ENCODE measurements around the gene SHKBP1. TPM values are rescaled to one million over a fixed set of nuclear protein-coding genes. Genes with fewer than 3 reads are reported as not detected.

The SHKBP1 gene
- total and polyA plus RNA-seq, 9 of the 15 experiments (the other 6 are each of a cell fraction or from before 2014, with no cell fraction given): 1.2 to 58.1 (median 22.3) TPM

DNA sequence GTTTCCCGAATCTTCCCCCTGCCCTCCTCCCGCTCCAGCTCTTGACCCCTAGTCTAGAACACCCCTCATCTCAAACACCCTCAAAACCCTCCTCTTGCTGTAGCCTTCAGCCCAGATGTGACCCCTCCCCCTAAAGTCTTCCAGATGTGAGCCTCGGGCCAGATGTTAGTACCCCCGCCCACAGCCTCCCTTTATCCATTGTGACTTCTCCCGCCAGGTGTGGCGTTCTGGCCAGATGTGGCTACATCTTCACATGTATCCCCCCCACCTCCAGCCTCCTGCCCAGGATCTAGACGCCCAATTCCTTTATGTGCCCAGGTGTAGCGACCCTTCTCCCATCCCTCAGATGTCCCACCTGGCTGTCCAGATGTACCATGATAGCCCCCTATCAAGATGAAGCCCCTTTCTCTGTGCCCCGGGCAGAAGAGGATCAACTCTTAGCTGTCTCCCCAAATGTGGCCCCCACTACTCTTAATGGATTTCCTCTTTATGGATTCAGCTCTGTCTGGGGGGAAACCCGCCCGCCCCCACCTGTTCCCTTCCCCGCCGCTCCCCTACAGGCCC lies 24.0 kb downstream of the SHKBP1 start (continued):
- TF ChIP-seq MNT (conservative IDR thresholded peaks at IDR 0.05) (0 out of 4 replicates have a peak, but pooled peaks of 1 of the 2 experiments have one; percentile 2), CBFA2T3 (IDR thresholded peaks at IDR 0.05) (peak; percentile 62), RBM14 (IDR thresholded peaks at IDR 0.05; ENCODE audit: borderline replicate concordance, insufficient read depth, low read depth, low read length) (no peak), ZNF444 (CRISPR knock-in tag; IDR thresholded peaks at IDR 0.05) (no peak)

DNA sequence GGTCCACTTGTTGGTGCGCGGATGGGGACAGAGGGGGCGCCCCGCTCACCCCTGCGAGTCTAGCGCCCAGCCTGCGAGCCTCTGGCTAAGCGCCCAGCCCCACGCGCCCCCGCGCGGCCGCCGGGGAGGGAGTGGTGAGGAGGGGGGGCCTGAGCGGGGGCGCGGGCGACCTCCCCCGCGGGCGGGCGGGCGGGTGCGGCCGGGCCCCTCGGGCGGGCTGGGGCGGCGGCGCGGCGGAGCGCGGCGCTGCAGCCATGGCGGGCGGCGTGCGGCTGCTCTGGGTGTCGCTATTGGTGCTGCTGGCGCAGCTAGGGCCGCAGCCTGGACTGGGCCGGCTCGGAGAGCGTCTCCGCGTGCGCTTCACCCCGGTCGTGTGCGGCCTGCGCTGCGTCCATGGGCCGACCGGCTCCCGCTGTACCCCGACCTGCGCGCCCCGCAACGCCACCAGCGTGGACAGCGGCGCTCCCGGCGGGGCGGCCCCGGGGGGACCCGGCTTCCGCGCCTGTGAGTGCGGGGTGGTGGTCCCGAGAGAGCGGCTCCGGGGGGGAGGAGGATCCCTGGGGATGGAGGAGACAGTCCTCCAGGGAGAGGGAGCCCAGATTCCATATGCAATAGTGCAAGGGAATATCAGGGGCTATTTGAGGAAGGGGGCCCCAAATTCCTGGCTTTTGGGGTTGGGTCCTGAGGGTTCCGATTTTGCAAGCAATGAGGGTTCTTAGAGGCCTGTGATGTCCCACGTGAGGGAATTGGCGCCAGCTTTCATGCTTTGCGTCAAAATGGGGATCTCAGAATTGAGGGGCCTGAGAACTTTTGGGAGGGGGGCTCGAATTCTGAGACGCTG lies 24.7 kb downstream of the SHKBP1 start, which contains the start of gene LTBP4:
Gene LTBP4, plus strand, starts transcription at position 236 of the 841 bp plus-strand sequence. Its CDS starts 19 bp downstream, at position 255.
- 1% methylated on average over 22 of the region's 82 CpGs for WGBS (ENCODE audit: insufficient coverage, low coverage, missing lambda C conversion rate)
- CTCF ChIA-PET (ENCODE audit: low intra/inter-chr PET ratio): interaction anchor here (0.9 to 1.0 kb wide), 2 partner anchors 137 to 138 kb away, joined by 3 to 4 read pairs; no protein-coding TSS in a partner anchor
- Histone ChIP-seq H3K27me3 (ENCODE audit: control insufficient read depth in 2 of 2, insufficient read depth in 2 of 2, low read length in 2 of 2) (no peaks in the 10 kb centered on the region), H3K9me3 (replicated peaks; ENCODE audit: control insufficient read depth, insufficient read depth, low read depth, low read length) (no peaks in the 10 kb centered on the region), H3K4me1 (replicated peaks in 1 of 2; ENCODE audit: control insufficient read depth in 2 of 2, insufficient read depth in 2 of 2, low read length in 2 of 2) (peaks cover 56 to 94% of the 10 kb centered on the region in 2 experiments), H3K36me3 (ENCODE audit: control insufficient read depth, insufficient read depth, low read length) (peaks cover 7% of the 10 kb centered on the region; the same call in 1 of the 3 replicates), H3K9me1 (ENCODE audit: control insufficient read depth, insufficient read depth, low read length) (peaks cover 4% of the 10 kb centered on the region), H3K4me2 (ENCODE audit: insufficient read depth, low read length) (peak within 1 kb of the TSS; percentile 87), H4K20me1 (replicated peaks; ENCODE audit: control insufficient read depth, insufficient read depth, low read length) (peaks cover 6% of the 10 kb centered on the region; the same call in 1 of the 2 replicates), H3K79me2 (ENCODE audit: control insufficient read depth, insufficient read depth, low read length) (peaks cover 28% of the 10 kb centered on the region), H2AFZ (ENCODE audit: low read depth, low read length) (peak within 1 kb of the TSS; percentile 79), H3K27ac (ENCODE audit: extremely low read depth, low read depth, low read length) (peak within 1 kb of the TSS; percentile 93), H3K4me3 (peak within 1 kb of the TSS; percentile 61), H3K9ac (ENCODE audit: insufficient read depth in 1 of 2, low read depth in 2 of 2, low read length in 2 of 2) (peak within 1 kb of the TSS; percentile 93 to 95)
- intact Hi-C loops (cut with micrococcal nuclease): loop anchor here (5.0 kb wide), 1 partner anchor 294 kb away; no protein-coding TSS in a partner anchor
- POLR2A ChIA-PET: interaction anchor here (0.6 to 1.4 kb wide), 4 partner anchors 12 to 137 kb away, joined by 3 to 6 read pairs (median 3); no protein-coding TSS in a partner anchor
- FAIRE-seq: no peak
- in situ Hi-C loops (cut with MboI): no loop called here
- ATAC-seq: peak; percentile 1
- no TSS peak for BruUV-seq (replicated peaks)
- DNase-seq (ENCODE audit: extremely low read depth in 1 of 4, low spot score in 3 of 4): peak; percentile 70 to 88 (median 76)
- TF ChIP-seq ZFP36 (IDR thresholded peaks at IDR 0.05; ENCODE audit: low read depth, low read length, partially characterized antibody): no peak

Measured in K562 (cell line).